ENCODE measurements around the gene MRPL18. TPM values are rescaled to one million over a fixed set of nuclear protein-coding genes. Genes with fewer than 3 reads are reported as not detected.

The MRPL18 gene
- total and polyA plus RNA-seq, 2 of the 4 experiments (the other 2 are of a cell fraction): 53.4 to 56.8 TPM

DNA sequence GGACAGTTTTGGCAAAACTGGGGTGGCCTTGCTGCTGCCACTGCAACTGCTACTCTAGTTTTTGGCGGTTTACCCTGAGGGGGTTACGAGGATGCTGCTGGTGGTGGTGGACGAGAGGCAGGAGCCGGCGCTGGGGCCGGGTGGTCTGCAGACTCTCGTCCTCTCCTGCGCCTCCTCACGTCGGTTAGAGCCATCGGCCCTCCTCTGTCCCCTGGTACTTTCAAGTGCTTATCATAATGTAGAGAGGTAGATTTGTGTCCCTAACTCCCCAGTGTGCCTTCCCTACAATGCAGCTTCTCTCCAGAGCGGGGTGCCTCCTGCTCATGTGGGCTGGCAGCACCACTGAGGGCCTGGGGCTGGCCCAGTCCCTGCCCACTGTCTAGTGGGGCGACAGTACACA, 35.7 kb downstream of the MRPL18 start:
- Histone ChIP-seq H3K4me2 (ENCODE audit: low read depth, low read length) (no peak overlapping the region), H3K79me1 (ENCODE audit: low read depth in 1 of 2, low read length in 2 of 2) (no peaks in the 10 kb centered on the region), H2BK5ac (ENCODE audit: low read depth, low read length, poor library complexity, severe bottlenecking) (no peak overlapping the region), H2AK5ac (ENCODE audit: low read depth, low read length) (no peak overlapping the region), H3K27me3 (ENCODE audit: control insufficient read depth, insufficient read depth, low read length) (peaks cover 2% of the 10 kb centered on the region; the same call in 1 of the 2 replicates), H3K36me3 (ENCODE audit: control insufficient read depth, insufficient read depth, low read length) (no peaks in the 10 kb centered on the region), H3K18ac (ENCODE audit: low read depth, low read length) (no peak overlapping the region), H3K27ac (ENCODE audit: insufficient read depth, low read length) (no peak overlapping the region), H3K4me3 (ENCODE audit: insufficient read depth, low read depth, low read length) (no peak overlapping the region), H2AK9ac (replicated peaks; ENCODE audit: low read depth, low read length, poor library complexity) (no peak overlapping the region), H4K5ac (ENCODE audit: low read depth, low read length) (no peak overlapping the region), H2BK15ac (ENCODE audit: low read depth, low read length) (no peak overlapping the region), H3K9me3 (ENCODE audit: control insufficient read depth, insufficient read depth, low read length) (peaks cover 2% of the 10 kb centered on the region; the same call in 1 of the 2 replicates), H4K8ac (ENCODE audit: low read depth in 2 of 2, low read length in 2 of 2) (no peak overlapping the region), H4K91ac (ENCODE audit: insufficient read depth, low read depth, low read length) (no peak overlapping the region), H3K4me1 (ENCODE audit: control insufficient read depth, insufficient read depth, low read length) (peaks cover 4% of the 10 kb centered on the region; the same call in 1 of the 2 replicates), H3K9ac (ENCODE audit: low read depth, low read length) (no peak overlapping the region), H3K9me1 (ENCODE audit: insufficient read depth, low read length) (peaks cover 3% of the 10 kb centered on the region; the same call in 1 of the 2 replicates), H2BK120ac (ENCODE audit: low read depth, low read length) (no peak overlapping the region), H4K20me1 (ENCODE audit: insufficient read depth, low read length) (no peaks in the 10 kb centered on the region), H3K56ac (ENCODE audit: extremely low read depth, insufficient read depth, low read length) (no peak overlapping the region), H3K23ac (ENCODE audit: low read depth, low read length) (no peak overlapping the region), H3K4ac (ENCODE audit: low read depth, low read length) (no peak overlapping the region), H3K14ac (replicated peaks; ENCODE audit: low read depth, low read length) (no peak overlapping the region), H2BK20ac (ENCODE audit: low read depth, low read length) (no peak overlapping the region), H2AFZ (replicated peaks; ENCODE audit: low read length, poor library complexity) (no peak overlapping the region)
- DNase-seq (no peak), ATAC-seq (ENCODE audit: low read depth) (no peak)
- dilution Hi-C loops (cut with HindIII; ENCODE audit: low sequenced_read_pairs, unreplicated experiment) (no loop called here), in situ Hi-C loops (cut with MboI; ENCODE audit: low sequenced_read_pairs) (no loop called here), intact Hi-C loops (cut with micrococcal nuclease) (no loop called here)
- POLR2A ChIA-PET (ENCODE audit: unreplicated experiment): no interaction called here
- TF ChIP-seq, protein P1, sequence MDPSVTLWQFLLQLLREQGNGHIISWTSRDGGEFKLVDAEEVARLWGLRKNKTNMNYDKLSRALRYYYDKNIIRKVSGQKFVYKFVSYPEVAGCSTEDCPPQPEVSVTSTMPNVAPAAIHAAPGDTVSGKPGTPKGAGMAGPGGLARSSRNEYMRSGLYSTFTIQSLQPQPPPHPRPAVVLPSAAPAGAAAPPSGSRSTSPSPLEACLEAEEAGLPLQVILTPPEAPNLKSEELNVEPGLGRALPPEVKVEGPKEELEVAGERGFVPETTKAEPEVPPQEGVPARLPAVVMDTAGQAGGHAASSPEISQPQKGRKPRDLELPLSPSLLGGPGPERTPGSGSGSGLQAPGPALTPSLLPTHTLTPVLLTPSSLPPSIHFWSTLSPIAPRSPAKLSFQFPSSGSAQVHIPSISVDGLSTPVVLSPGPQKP (IDR thresholded peaks at IDR 0.05; ENCODE audit: borderline replicate concordance, low read depth, low read length): no peak
- TF ChIP-seq RFX5 (IDR thresholded peaks at IDR 0.05; ENCODE audit: low read depth, low read length) (no peak), NFE2L2 (IDR thresholded peaks at IDR 0.05; ENCODE audit: low read depth, low read length) (no peak), BHLHE40 (IDR thresholded peaks at IDR 0.05; ENCODE audit: low read depth, low read length) (no peak), RCOR1 (IDR thresholded peaks at IDR 0.05; ENCODE audit: insufficient replicate concordance, low read length) (no peak), MAZ (IDR thresholded peaks at IDR 0.05; ENCODE audit: borderline replicate concordance, low read depth, low read length) (no peak), SMC3 (IDR thresholded peaks at IDR 0.05; ENCODE audit: low read depth, low read length) (no peak), RAD21 (IDR thresholded peaks at IDR 0.05; ENCODE audit: low read length) (no peak), MXI1 (IDR thresholded peaks at IDR 0.05; ENCODE audit: borderline replicate concordance, low read depth, low read length) (no peak), CHD1 (IDR thresholded peaks at IDR 0.05; ENCODE audit: low read depth, low read length) (no peak)
- BruUV-seq (replicated peaks): no TSS peak
- CTCF ChIA-PET: no interaction called here
- 33% methylated on average over 1 of the region's 13 CpGs; no CpG with 5 or more reads in 1 of the 2 experiments for WGBS, 2 experiments (ENCODE audit: extremely low coverage in 2 of 2, insufficient read length in 1 of 2)
